Eye (tissue), 1 donor: ENCODE measurements around the gene CXCR1.
"Not testable (repeated sequence)": the region's sequence is repeated elsewhere in the genome, so short reads cannot be mapped to it uniquely, and the experiment has no call there.

ENCODE experiments used
- DNase-seq: peaks from one replicate; pipeline ENCODE4 v3.0.0-alpha.2; 2015

Gene CXCR1

GRCh38 chr2:218155953-218156479 is 10.7 kb downstream of the CXCR1 start:
- DNase-seq: no peak

DNA sequence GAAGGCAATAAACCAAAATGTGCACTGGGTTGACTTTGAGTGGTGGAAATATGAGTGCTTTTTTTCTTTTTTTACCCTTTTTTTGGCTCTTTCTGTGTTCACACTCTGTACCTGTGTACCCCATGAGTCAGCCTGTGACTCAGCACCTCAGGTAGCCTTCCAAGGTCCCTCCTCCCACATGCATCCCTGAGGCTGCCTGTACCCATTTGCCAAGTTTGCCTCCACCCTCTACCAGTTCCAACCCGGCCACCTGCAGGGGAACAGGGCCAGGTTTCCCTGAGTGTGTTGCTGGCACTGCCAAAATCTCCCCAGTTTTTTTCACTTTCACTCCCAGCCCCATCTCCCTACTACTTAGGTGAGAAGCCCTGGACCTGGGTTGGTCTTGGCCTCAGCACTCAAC is 14.0 kb downstream of the CXCR1 start:
- DNase-seq: no peak

- DNase-seq: no peak
Measured at GRCh38 chr2:218152172-218152571, 14.6 kb downstream of the CXCR1 start.

DNA sequence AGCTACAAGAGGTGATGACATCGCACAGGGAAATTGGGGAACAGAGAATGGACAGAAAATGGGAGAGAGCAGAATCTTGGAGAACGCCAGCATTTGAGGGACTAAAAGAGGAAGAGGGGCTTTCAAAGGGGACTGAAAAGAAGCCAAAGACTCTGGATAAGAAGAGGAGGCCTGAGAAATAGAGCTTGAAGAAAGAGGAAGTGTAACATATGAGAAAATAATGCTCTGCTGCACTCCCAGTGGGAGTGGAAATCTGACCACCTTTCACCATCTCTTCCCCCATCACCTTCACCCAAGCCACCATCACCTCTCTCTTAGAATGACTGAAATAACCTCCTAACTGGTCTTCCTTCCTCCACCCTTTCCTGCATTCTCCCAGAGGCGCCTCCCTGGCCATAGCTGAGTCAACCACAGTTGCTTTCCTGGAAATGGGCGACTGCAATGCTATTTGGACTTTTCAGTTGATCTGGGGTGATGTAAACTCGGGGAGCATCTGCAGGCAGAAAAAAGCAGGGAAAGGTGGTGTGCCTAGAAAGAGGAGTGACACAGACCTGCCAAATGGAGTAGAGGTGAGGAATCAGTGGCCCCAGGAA is 16.8 kb downstream of the CXCR1 start:
- DNase-seq: no peak

DNA sequence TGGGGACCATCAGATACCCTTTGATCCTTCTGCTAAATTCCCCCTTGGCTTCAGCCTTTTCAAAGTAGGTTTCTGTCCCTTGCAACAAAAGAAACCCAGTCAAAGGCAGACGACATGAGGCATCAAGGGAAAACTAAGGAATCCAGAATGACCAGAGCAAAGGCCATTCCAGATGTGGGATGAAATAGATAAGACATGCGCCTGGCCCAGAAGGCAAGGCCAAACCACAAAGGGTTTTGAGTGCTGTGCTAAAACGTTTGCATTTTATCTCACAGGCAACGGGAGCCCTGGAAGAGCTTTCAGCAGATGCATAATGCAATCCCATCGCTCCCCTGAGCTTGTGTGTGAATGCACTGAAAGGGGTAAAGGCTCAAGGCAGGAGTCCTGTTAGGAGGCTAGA is 17.7 kb downstream of the CXCR1 start:
- DNase-seq: no peak

GRCh38 chr2:218146056-218146455 is 20.7 kb downstream of the CXCR1 start:
- no peak for DNase-seq

DNA sequence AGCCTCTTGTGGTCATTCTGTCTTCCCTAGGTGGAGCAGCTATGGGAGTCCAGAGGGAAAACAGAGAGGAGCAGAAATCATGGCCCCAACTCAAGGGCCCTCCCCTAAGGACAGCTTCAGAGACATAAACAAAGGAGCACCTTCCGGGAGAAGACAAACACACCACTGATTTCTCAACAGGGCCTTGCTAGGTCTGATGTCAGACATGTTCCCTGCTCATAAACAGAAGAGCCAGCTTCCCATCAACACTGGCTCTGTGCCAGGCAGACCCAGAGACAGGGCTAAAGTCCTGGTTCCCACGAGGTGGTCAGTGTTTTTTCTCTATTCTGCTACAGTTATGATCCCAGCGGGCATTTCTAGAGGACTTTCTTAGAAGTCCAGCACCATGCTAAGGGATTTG is 21.6 kb downstream of the CXCR1 start:
- DNase-seq: no peak

- no peak for DNase-seq
Measured at GRCh38 chr2:218138047-218138446, 28.7 kb downstream of the CXCR1 start.

DNA sequence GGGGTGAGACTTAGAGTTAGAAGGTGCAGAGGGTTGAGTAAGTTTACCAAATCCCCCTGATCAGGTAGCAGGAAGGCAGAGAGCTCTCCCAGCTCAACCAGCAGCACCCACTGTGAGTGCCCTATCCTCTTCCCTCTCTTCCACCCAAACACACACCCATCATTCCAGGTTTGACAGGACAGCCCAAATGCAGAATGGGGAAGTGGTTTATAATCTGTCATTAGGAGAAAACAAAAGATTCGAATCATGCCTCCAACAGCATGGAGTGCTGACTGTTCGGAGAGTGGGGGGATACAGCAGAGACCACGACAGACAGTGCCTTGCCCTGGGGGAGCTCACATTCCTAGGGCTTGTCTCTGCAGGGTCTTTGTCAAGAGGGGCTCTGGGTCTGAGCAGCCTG is 29.2 kb downstream of the CXCR1 start:
- DNase-seq: no peak

- DNase-seq: no peak
Measured at GRCh38 chr2:218130822-218131221, 35.9 kb downstream of the CXCR1 start.

DNA sequence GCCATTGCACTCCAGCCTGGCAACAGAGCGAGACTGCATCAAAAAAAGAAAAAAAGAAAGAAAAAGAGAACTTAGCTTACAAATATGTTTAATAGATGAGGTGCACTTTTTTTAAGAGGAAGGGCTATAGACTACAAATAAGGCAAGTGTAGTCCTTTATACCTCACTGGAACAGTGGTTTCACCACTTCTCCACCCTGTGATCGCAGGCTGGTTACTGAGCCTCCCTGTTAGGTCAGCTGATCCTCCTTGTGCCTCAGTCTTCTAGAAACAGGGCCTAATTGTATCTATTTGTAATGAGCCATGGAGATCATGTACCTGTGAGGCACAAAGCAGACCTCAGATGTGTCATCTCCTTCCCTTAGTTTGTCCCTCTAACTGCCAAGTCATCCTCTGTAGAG is 36.4 kb downstream of the CXCR1 start:
- no peak for DNase-seq

- no peak for DNase-seq
Measured at GRCh38 chr2:218129458-218130135, 37.2 kb downstream of the CXCR1 start.

GRCh38 chr2:218128781-218129457 is 37.8 kb downstream of the CXCR1 start:
- no peak for DNase-seq

DNA sequence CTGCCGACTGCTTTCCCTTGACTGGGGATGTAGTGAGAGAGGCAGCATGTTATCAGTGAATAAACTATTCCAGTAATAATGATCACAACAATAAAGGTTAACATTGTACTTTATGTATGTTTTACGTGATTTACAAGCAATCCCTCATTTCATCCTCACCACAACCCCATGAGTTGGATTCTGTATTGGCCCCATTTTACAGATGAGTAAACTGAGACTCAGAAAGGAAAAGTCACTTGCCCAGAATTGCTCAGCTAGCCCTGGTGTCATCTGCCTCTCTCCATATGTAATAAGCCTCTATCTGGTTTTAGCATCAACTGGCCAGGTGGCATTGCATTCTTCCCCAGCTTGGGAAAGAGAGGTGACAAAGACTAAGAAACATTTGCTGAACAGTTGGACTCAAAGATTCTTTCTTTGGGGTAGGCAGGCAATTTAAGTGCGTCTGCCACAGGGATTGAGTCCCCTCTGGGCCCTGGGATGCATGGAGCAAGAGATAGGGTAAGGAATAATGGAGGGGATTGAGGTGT is 38.8 kb downstream of the CXCR1 start:
- no peak for DNase-seq

GRCh38 chr2:218125626-218126080 is 41.1 kb downstream of the CXCR1 start, which contains the start of gene CXCR2:
TSS of gene CXCR2 (plus strand) at chr2:218126028. CDS start at chr2:218134802, 8,774 bp downstream.
- DNase-seq: no peak

GRCh38 chr2:218125095-218125494 is 41.7 kb downstream of the CXCR1 start:
- no peak for DNase-seq

GRCh38 chr2:218123986-218124385 is 42.8 kb downstream of the CXCR1 start:
- DNase-seq: no peak

- DNase-seq: not testable (repeated sequence)
Measured at GRCh38 chr2:218122286-218122685, 44.5 kb downstream of the CXCR1 start.

- DNase-seq: not testable (repeated sequence)
Measured at GRCh38 chr2:218121789-218122188, 45.0 kb downstream of the CXCR1 start.
